ENCODE measurements around the gene ROGDI.

- no peak for TF ChIP-seq FOXK2 (IDR thresholded peaks at IDR 0.05)
- no peak for TF ChIP-seq FOXM1 (IDR thresholded peaks at IDR 0.05; ENCODE audit: borderline replicate concordance)
- TF ChIP-seq BHLHE40 (IDR thresholded peaks at IDR 0.05; ENCODE audit: borderline replicate concordance) = no peak
- no peak for TF ChIP-seq ELF4 (IDR thresholded peaks at IDR 0.05)
- TF ChIP-seq, protein P1, sequence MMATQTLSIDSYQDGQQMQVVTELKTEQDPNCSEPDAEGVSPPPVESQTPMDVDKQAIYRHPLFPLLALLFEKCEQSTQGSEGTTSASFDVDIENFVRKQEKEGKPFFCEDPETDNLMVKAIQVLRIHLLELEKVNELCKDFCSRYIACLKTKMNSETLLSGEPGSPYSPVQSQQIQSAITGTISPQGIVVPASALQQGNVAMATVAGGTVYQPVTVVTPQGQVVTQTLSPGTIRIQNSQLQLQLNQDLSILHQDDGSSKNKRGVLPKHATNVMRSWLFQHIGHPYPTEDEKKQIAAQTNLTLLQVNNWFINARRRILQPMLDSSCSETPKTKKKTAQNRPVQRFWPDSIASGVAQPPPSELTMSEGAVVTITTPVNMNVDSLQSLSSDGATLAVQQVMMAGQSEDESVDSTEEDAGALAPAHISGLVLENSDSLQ (IDR thresholded peaks at IDR 0.05) = no peak
- TF ChIP-seq SP1 (IDR thresholded peaks at IDR 0.05) = no peak
These were observed 35.5 kb upstream of the ROGDI start for GRCh38 chr16:4837733-4838501.
